Measurements from ENCODE around the gene METTL4.

METTL4 gene

DNA sequence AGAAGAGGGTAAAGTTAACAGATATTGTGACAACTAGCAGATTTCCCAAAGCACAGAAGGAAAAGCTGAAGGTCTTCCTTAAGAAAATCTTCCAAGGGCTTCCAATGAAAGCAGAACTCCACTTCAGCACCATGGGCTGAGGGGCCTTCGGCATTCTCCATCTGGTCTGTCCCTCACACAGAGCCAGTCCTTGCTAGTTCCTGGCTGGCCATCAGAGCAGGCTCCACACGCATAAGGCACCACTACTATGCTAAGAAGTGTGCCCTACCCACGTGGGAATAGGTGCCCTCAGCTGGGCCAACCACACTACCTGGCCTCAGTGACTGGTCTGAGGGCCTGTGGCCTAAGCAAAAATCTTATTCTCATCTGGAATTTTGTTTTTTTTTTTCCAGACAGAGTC is 73.5 kb downstream of the METTL4 start:
- ChIA-PET POLR2A (no interaction called here), CTCF (interaction anchor here (0.9 to 1.3 kb wide), 2 partner anchors 8 to 27 kb away, joined by 3 read pairs; no protein-coding TSS in a partner anchor)
- DNase-seq (ENCODE audit: extremely low spot score) = no peak
- TF ChIP-seq, protein P1, sequence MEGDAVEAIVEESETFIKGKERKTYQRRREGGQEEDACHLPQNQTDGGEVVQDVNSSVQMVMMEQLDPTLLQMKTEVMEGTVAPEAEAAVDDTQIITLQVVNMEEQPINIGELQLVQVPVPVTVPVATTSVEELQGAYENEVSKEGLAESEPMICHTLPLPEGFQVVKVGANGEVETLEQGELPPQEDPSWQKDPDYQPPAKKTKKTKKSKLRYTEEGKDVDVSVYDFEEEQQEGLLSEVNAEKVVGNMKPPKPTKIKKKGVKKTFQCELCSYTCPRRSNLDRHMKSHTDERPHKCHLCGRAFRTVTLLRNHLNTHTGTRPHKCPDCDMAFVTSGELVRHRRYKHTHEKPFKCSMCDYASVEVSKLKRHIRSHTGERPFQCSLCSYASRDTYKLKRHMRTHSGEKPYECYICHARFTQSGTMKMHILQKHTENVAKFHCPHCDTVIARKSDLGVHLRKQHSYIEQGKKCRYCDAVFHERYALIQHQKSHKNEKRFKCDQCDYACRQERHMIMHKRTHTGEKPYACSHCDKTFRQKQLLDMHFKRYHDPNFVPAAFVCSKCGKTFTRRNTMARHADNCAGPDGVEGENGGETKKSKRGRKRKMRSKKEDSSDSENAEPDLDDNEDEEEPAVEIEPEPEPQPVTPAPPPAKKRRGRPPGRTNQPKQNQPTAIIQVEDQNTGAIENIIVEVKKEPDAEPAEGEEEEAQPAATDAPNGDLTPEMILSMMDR (IDR thresholded peaks at IDR 0.05; ENCODE audit: control extremely low read depth, extremely low read depth, low read depth, missing control alignments) = no peak

DNA sequence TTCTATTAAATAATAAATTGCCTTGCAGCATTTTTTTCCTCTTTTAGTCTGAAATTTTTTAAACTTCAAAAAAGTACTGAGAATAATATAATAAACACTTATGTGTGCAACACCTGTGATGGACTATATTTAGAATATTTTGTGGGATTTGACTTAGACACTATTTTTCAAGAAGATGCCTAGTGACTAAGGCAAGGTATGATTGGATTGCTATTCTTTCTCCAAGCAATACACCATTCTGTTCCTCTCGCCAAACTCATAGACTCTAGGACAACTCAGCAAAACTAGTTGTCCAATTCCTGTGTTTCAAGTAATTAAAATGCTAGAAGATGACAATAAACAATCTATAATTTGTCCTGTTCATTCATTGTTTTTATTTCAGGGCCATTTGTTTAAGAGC is 75.9 kb downstream of the METTL4 start:
- ChIA-PET POLR2A (no interaction called here), CTCF (interaction anchor here (1.9 kb wide), 1 partner anchor 46 kb away, joined by 4 read pairs; no protein-coding TSS in a partner anchor)
- TF ChIP-seq, protein P1 (IDR thresholded peaks at IDR 0.05; ENCODE audit: control extremely low read depth, extremely low read depth, low read depth, missing control alignments) = no peak
- no peak for DNase-seq (ENCODE audit: extremely low spot score)

DNA sequence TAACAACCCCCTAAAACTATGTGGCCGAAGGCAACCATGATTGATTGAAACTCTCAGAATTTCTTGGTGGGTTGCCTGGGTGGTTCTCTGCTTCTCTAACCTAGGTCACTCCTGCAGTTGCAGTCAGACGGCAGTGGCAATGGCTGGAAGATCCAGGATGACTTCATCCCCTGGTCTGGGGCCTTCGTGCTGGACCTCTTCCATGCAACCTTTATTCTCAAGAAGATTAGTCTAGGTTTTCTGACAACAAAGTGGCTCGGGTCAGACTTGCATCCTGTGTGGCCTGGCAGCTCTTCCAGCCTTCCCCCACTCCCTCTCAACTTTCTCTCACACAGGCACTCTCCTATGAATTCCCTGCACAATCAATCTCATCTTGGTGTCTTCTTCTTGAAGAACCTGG is 76.4 kb downstream of the METTL4 start:
- POLR2A ChIA-PET = no interaction called here
- no peak for DNase-seq (ENCODE audit: extremely low spot score)
- CTCF ChIA-PET = interaction anchor here (1.9 kb wide), 1 partner anchor 47 kb away, joined by 4 read pairs; no protein-coding TSS in a partner anchor
- TF ChIP-seq, protein P1 (IDR thresholded peaks at IDR 0.05; ENCODE audit: control extremely low read depth, extremely low read depth, low read depth, missing control alignments) = no peak
